Loucy (cell line): ENCODE data around the gene C1orf232.

Source experiments
- EZH2phosphoT487 ChIP-seq: fragments of 200-600 bp; IDR thresholded peaks from 2 replicates; pipeline ENCODE4 v1.6.1; 2018; ENCODE audit warnings: antibody characterized with exemption, mild to moderate bottlenecking, moderate library complexity, borderline replicate concordance
- TF ChIP-seq, protein P1 (sequence below): fragments of 200-600 bp; sonication (generic); conservative IDR thresholded peaks from 2 replicates; pipeline ENCODE4 v1.5.1; 2014; ENCODE audit warnings: mild to moderate bottlenecking, antibody characterized with exemption, low read length

DNA sequence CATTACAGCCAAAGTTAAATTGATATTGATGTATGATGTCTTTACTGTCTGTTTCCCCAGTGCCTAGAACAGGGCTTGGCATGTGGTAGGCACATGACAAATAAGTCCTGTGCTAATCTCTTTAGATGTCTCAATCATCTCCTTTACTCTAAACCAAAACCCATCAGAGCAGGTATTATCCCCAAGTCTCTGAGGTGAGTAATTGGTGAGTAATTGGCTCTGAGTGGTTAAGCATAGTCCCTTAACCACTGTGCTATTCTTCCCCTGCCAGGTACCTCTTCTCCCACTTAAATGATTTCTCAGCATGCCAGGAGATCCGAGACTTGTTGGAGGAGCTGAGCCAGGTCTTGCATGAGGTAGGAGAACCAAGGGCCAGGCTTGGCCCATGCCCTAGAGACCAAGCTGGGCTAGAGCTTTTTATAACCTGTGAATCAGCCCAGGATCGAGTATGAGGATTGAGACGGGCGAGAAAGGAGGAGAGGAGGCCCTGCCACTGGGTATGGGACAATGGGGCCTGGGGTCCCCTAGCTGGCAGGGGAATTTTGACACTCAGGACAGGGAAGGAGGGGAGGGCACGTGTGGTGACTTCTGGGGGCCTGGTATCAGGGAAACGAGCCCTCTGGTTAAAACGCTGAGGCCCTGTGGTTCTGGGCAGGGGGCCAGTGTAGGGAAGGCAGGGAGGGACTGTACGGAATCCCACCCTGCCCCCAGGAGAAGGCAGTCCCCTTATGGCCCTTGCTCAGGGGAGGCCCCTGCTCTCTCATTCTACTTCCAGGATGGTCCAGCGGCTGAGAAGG, 13.0 kb upstream of the C1orf232 start:
- TF ChIP-seq, protein P1, sequence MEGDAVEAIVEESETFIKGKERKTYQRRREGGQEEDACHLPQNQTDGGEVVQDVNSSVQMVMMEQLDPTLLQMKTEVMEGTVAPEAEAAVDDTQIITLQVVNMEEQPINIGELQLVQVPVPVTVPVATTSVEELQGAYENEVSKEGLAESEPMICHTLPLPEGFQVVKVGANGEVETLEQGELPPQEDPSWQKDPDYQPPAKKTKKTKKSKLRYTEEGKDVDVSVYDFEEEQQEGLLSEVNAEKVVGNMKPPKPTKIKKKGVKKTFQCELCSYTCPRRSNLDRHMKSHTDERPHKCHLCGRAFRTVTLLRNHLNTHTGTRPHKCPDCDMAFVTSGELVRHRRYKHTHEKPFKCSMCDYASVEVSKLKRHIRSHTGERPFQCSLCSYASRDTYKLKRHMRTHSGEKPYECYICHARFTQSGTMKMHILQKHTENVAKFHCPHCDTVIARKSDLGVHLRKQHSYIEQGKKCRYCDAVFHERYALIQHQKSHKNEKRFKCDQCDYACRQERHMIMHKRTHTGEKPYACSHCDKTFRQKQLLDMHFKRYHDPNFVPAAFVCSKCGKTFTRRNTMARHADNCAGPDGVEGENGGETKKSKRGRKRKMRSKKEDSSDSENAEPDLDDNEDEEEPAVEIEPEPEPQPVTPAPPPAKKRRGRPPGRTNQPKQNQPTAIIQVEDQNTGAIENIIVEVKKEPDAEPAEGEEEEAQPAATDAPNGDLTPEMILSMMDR, result no peak
- TF ChIP-seq EZH2phosphoT487, result no peak
